ENCODE measurements around the gene HOXC10. TPM values are rescaled to one million over a fixed set of nuclear protein-coding genes. Genes with fewer than 3 reads are reported as not detected.

HOXC10 gene
- total RNA-seq, 4 donors from 2014 or later, result not detected

DNA sequence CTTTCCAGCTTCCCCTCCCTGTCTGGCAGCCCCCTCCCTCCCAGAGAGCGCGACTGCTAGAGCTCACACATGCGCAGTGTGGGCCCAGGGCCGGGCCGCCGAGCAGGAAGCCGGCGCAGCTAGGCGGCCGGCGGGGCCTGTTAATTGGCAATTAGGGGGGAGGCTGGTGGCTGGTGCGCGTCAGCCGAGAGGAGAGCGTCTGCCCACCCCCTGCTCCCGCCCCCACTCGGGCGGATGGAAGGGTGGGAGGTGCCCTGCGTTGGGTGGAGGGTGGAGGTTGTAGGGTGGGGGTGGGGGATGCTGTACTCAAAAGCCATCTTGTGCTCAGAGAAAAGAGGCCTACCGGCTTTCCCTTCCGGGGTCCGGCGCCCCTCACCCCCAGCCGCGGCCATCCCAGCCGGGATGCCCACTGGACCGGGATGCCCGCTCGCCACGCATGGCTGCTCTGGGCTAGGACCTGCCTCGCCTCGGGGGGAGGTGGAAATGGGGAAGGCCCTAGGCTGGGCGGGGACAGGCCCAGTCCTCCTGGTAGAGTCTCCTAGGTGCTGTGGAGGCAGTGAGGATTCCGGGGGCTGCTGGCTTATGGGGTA, 33.0 kb downstream of the HOXC10 start:
- no peaks in the 10 kb centered on the region for H3K9me3 ChIP-seq
- in situ Hi-C loops (cut with MboI; ENCODE audit: low pct_ligation_motif_present in 1 of 4, low pct_unique_long_range_greater_than_20kb in 1 of 4, low sequenced_read_pairs in 3 of 4) (no loop called here), intact Hi-C loops (cut with DNase I; ENCODE audit: low total_unique reads) (no loop called here)
- DNase-seq, result peak; percentile 63
- peaks cover 12 to 34% (median 19%) of the 10 kb centered on the region in 4 donors for H3K4me1 ChIP-seq
- H3K27ac ChIP-seq, result peak overlapping the region in 2 of 4 donors; percentile 27 to 63
- H3K27me3 ChIP-seq, result peaks cover 100% of the 10 kb centered on the region
- H3K36me3 ChIP-seq, result no peaks in the 10 kb centered on the region
- 7% methylated on average over 34 of the region's 34 CpGs; no CpG with 5 or more reads in 1 of the 2 donors for WGBS, 2 donors (ENCODE audit: low coverage in 1 of 2)
- TF ChIP-seq EP300 (IDR thresholded peaks at IDR 0.05; ENCODE audit: low read depth) (no peak), POLR2A (IDR thresholded peaks at IDR 0.05) (no peak), POLR2AphosphoS5 (IDR thresholded peaks at IDR 0.05) (peak in 1 of 3 donors; percentile 13)
- TF ChIP-seq, protein P1, sequence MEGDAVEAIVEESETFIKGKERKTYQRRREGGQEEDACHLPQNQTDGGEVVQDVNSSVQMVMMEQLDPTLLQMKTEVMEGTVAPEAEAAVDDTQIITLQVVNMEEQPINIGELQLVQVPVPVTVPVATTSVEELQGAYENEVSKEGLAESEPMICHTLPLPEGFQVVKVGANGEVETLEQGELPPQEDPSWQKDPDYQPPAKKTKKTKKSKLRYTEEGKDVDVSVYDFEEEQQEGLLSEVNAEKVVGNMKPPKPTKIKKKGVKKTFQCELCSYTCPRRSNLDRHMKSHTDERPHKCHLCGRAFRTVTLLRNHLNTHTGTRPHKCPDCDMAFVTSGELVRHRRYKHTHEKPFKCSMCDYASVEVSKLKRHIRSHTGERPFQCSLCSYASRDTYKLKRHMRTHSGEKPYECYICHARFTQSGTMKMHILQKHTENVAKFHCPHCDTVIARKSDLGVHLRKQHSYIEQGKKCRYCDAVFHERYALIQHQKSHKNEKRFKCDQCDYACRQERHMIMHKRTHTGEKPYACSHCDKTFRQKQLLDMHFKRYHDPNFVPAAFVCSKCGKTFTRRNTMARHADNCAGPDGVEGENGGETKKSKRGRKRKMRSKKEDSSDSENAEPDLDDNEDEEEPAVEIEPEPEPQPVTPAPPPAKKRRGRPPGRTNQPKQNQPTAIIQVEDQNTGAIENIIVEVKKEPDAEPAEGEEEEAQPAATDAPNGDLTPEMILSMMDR (IDR thresholded peaks at IDR 0.05), result no peak
- peak overlapping the region; percentile 5 to 38 (median 20) for H3K4me3 ChIP-seq

DNA sequence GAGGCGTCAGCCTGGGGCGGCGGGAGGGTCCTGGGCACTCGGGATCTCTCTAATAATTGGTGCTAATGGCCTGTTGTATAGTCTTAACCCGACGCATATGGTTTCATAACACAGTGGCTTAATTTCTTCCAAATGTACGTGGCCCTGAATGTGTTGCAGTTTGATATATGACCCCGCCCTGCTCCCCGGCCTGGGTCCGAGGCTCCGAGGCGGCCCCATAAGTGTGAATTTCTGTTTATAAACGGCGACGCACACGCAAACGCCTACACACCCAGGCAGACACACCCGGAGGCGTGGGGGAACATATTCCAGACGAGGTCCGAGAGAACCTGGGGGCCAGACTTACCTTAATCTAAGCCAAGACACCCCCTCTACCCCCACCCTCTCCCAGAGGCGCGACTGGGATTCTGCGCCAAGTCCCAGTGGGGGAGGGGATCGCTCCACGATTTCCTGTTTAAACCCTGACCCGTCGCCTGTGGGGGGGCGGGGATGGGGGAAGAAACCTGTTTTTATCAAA, 33.6 kb downstream of the HOXC10 start:
- intact Hi-C loops (cut with DNase I; ENCODE audit: low total_unique reads), result no loop called here
- peak overlapping the region in 2 of 4 donors; percentile 23 to 38 for H3K4me3 ChIP-seq
- no peaks in the 10 kb centered on the region for H3K36me3 ChIP-seq
- peaks cover 100% of the 10 kb centered on the region for H3K27me3 ChIP-seq
- H3K9me3 ChIP-seq, result no peaks in the 10 kb centered on the region
- no peak for DNase-seq
- TF ChIP-seq POLR2AphosphoS5 (IDR thresholded peaks at IDR 0.05), result no peak
- peak overlapping the region in 2 of 4 donors; percentile 27 to 63 for H3K27ac ChIP-seq
- H3K4me1 ChIP-seq, result peaks cover 12 to 34% (median 19%) of the 10 kb centered on the region in 4 donors
- whole genome bisulfite sequencing, 2 donors (ENCODE audit: low coverage in 1 of 2), result 7 to 28% methylated on average over 5 to 29 of the region's 29 CpGs
- in situ Hi-C loops (cut with MboI; ENCODE audit: low pct_ligation_motif_present in 1 of 4, low pct_unique_long_range_greater_than_20kb in 1 of 4, low sequenced_read_pairs in 3 of 4), result no loop called here

DNA sequence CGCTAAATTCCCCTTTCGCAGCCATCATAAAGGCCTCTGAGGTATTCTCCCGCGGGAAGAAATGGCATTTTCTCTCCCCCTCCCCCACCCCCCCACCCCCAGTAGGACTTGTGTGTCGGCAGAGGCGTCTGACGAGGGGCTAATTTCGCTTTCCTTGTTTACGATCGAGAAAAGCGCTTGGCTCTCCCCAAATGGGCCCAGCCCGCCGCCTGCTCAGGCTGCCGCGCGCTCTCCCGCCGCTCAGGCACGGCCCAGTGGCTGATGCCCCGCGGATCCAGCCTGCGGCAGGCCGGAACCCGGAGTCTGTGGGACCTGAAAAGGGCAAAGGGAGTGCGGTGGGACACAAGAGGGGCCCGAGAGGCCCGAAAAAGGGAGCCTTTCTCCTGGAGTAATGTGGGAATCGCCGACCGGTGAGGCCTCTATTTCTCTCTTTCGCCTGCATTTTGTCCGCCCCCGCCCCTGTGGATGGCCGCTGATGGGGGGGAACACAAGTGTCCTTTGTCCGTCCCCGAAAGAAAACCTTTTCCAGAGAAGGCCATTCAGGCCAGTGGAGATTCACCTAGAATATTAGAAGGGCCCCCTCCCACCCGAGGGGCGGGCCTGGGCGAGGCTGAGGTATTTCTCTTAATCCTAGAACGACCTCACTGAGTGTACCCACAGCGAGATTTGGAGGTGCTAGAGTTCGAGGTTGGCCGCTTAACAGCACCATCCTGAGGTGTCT, 34.3 kb downstream of the HOXC10 start:
- TF ChIP-seq POLR2A (IDR thresholded peaks at IDR 0.05), result no peak
- TF ChIP-seq POLR2AphosphoS5 (IDR thresholded peaks at IDR 0.05), result no peak
- TF ChIP-seq, protein P1 (IDR thresholded peaks at IDR 0.05), result no peak
- TF ChIP-seq EP300 (IDR thresholded peaks at IDR 0.05; ENCODE audit: low read depth), result no peak
- intact Hi-C loops (cut with DNase I; ENCODE audit: low total_unique reads), result no loop called here
- H3K36me3 ChIP-seq, result no peaks in the 10 kb centered on the region
- DNase-seq, result no peak
- H3K27me3 ChIP-seq, result peaks cover 100% of the 10 kb centered on the region
- H3K9me3 ChIP-seq, result no peaks in the 10 kb centered on the region
- 40 to 61% methylated on average over 1 to 43 of the region's 43 CpGs for WGBS, 2 donors (ENCODE audit: low coverage in 1 of 2)
- H3K4me1 ChIP-seq, result peaks cover 12 to 33% (median 19%) of the 10 kb centered on the region in 4 donors
- H3K4me3 ChIP-seq, result no peak overlapping the region
- in situ Hi-C loops (cut with MboI; ENCODE audit: low pct_ligation_motif_present in 1 of 4, low pct_unique_long_range_greater_than_20kb in 1 of 4, low sequenced_read_pairs in 3 of 4), result no loop called here
- H3K27ac ChIP-seq, result peak overlapping the region in 1 of 4 donors; percentile 63

GRCh38 chr12:54019924-54020590, 35.1 kb downstream of the HOXC10 start:
- H3K36me3 ChIP-seq, result no peaks in the 10 kb centered on the region
- H3K4me1 ChIP-seq, result peaks cover 12 to 28% (median 18%) of the 10 kb centered on the region in 4 donors
- TF ChIP-seq, protein P1 (IDR thresholded peaks at IDR 0.05), result no peak
- TF ChIP-seq POLR2AphosphoS5 (IDR thresholded peaks at IDR 0.05) (no peak), POLR2A (IDR thresholded peaks at IDR 0.05) (no peak), EP300 (IDR thresholded peaks at IDR 0.05; ENCODE audit: low read depth) (no peak)
- H3K27me3 ChIP-seq, result peaks cover 100% of the 10 kb centered on the region
- no peaks in the 10 kb centered on the region for H3K9me3 ChIP-seq
- intact Hi-C loops (cut with DNase I; ENCODE audit: low total_unique reads), result no loop called here
- no peak overlapping the region for H3K4me3 ChIP-seq
- 53 to 60% methylated on average over 5 to 9 of the region's 10 CpGs for WGBS, 2 donors (ENCODE audit: low coverage in 1 of 2)
- no peak for DNase-seq
- in situ Hi-C loops (cut with MboI; ENCODE audit: low pct_ligation_motif_present in 1 of 4, low pct_unique_long_range_greater_than_20kb in 1 of 4, low sequenced_read_pairs in 3 of 4), result loop anchor here in 1 of 4 donors (10.0 kb wide), 1 partner anchor 175 kb away; no protein-coding TSS in a partner anchor
- H3K27ac ChIP-seq, result peak overlapping the region in 1 of 4 donors; percentile 63

Data from transverse colon (tissue), 4 donors.